Heart right ventricle (tissue), 16 donors: ENCODE data around the gene KCNMA1. TPM values are rescaled to one million over a fixed set of nuclear protein-coding genes. Genes with fewer than 3 reads are reported as not detected.
A peak's percentile ranks its signal among the peaks of the same experiment; 100 is the strongest.

Source experiments
- ATAC-seq, 8 donors: fragments of 200-7000 bp; cut with Tn5 transposase; one replicate each; pipeline ENCODE4 v1.9.1; 2020; ENCODE audit warnings: mild to moderate bottlenecking in 8 of 8, moderate library complexity in 8 of 8, moderate number of reproducible peaks in 1 of 8
- DNase-seq, 2 donors: peaks; one replicate each; pipeline ENCODE4 v3.0.0-alpha.2; 2020
- H3K27ac ChIP-seq, 10 donors: fragments of 200-600 bp; sonication (generic) in 2 of 10; one replicate each; pipeline versions ENCODE4 v1.5.0 to v1.8.0; 2020 to 2022; ENCODE audit warnings: mild to moderate bottlenecking in 3 of 10
- H3K27me3 ChIP-seq, 7 donors: fragments of 200-600 bp; one replicate each; pipeline ENCODE4 v1.8.0; 2021 to 2022; ENCODE audit warnings: mild to moderate bottlenecking in 2 of 7
- H3K36me3 ChIP-seq, 9 donors: fragments of 200-600 bp; sonication (generic) in 1 of 9; one replicate each; pipeline versions ENCODE4 v1.5.0 to v1.8.0; 2020 to 2022; ENCODE audit warnings: mild to moderate bottlenecking in 2 of 9
- H3K4me1 ChIP-seq, 9 donors: fragments of 200-600 bp; sonication (generic) in 1 of 9; one replicate each; pipeline versions ENCODE4 v1.5.0 to v1.8.0; 2020 to 2022; ENCODE audit warnings: mild to moderate bottlenecking in 4 of 9
- H3K4me3 ChIP-seq, 10 donors: fragments of 200-600 bp; sonication (generic) in 2 of 10; one replicate each; pipeline versions ENCODE4 v1.5.0 to v1.8.0; 2020 to 2022; ENCODE audit warnings: mild to moderate bottlenecking in 7 of 10, moderate library complexity in 2 of 10
- H3K9me3 ChIP-seq, 11 donors: fragments of 200-600 bp in 10 of 11; sonication (generic) in 2 of 11; one replicate each; pipeline versions ENCODE4 v1.5.0 to v1.8.0; 2013 to 2022; ENCODE audit warnings: mild to moderate bottlenecking in 2 of 11, control low read depth in 1 of 11, moderate library complexity in 1 of 11
- CTCF ChIP-seq, 9 donors: fragments of 200-600 bp; sonication (generic) in 2 of 9; IDR thresholded peaks; one replicate each; pipeline versions ENCODE4 v1.5.0 to v1.8.0; 2021 to 2022; ENCODE audit warnings: antibody characterized with exemption in 9 of 9, mild to moderate bottlenecking in 5 of 9, moderate library complexity in 1 of 9
- WGBS, 2 donors: extraction: QIAGEN DNeasy Blood & Tissue Kit; methylation state at CpG; one replicate each; pipeline ENCODE4 v1.1.7; 2013; ENCODE audit warnings: inconsistent platforms in 1 of 2; 5-methylcytosine and 5-hydroxymethylcytosine counted together
- intact Hi-C, 10 donors: fragments of 100-400 bp; cut with DNase I; formaldehyde crosslinking; loops; one replicate each; pipeline versions ENCODE4 v1.11.1 to v1.14.2; 2022
- polyA plus RNA-seq, 2 donors: library from polyadenylated mRNA; stranded (reverse); fragments of 200-250 nt; gene quantifications; one replicate each; pipeline ENCODE4 v1.2.3, GENCODE V29; 2013
- total RNA-seq, 10 donors: library from RNA; stranded (reverse); fragmentation: NEBNext Ultra II Directional in 3 of 10; extraction: Animal tissue kit (Norgen Biotek cat#: 25700) in 3 of 10; gene quantifications; one replicate each; pipeline versions ENCODE4 v1.2.1 to v1.2.4, GENCODE V29; 2021 to 2023
- donor health status: Arrhythmogenic right ventricular cardiomyopathy.
- donor health status: ischemic (EF 13 %, LVEDD 7.1; RV severe dilation, severe dysfunction).
- donor health status: healthy with polysubstance abuse.
- donor health status: DM: no; HTN: yes; CAD: no.
- donor health status: DM: no; HTN: no; CAD: no.
- donor health status: ischemic (EF 25% LVEDD 6.9; RV normal size, moderate dysfunction).
- donor health status: ischemic (EF 25% LVEDD 5.7; RV mildly dilated, moderate dysfunction).
- donor health status: healthy.
- donor health status: DM: yes; HTN: yes; CAD: no.
- donor health status: Ischemic cardiomyopathy.
- donor health status: ischemic (EF 35%, LVEDD 5.7; RV mildly dilated, moderate dysfunction).
- donor health status: nonischemic (EF 11% LVEDD 7.7; RV severe dilation, severe dysfunction).
- donor health status: DM: yes; HTN: yes; CAD: no.
- donor health status: PGD.
- donor health status: ischemic (EF 29% LVEDD 5.4; RV normal size, mild dysfunction).
- donor health status: nonischemic (EF 23%, LVEDD 6.1; RV moderate dilation, normal function).

Gene KCNMA1
- total and polyA plus RNA-seq, 12 donors, result 0.59 to 5.3 (median 1.6) TPM

GRCh38 chr10:77289790-77290189, 347.8 kb downstream of the KCNMA1 start:
- Histone ChIP-seq H3K4me1 (peaks cover 0 to 13% (median 9%) of the 10 kb centered on the region in 9 donors), H3K27ac (no peak overlapping the region), H3K9me3 (no peaks in the 10 kb centered on the region), H3K27me3 (peaks cover 0 to 66% (median 26%) of the 10 kb centered on the region in 7 donors), H3K36me3 (no peaks in the 10 kb centered on the region), H3K4me3 (no peak overlapping the region)
- 73 to 74% methylated on average over 5 of the region's 5 CpGs for WGBS, 2 donors
- TF ChIP-seq CTCF (IDR thresholded peaks at IDR 0.05), result no peak
- DNase-seq, result no peak
- intact Hi-C loops, result no loop called here
- ATAC-seq, result no peak

- H3K36me3 ChIP-seq, result no peaks in the 10 kb centered on the region
- TF ChIP-seq CTCF (IDR thresholded peaks at IDR 0.05), result no peak
- no peak for DNase-seq
- WGBS, 2 donors, result 53 to 66% methylated on average over 3 of the region's 3 CpGs
- peaks cover 0 to 13% (median 9%) of the 10 kb centered on the region in 9 donors for H3K4me1 ChIP-seq
- H3K9me3 ChIP-seq, result no peaks in the 10 kb centered on the region
- H3K27me3 ChIP-seq, result peaks cover 0 to 74% (median 33%) of the 10 kb centered on the region in 7 donors
- H3K4me3 ChIP-seq, result no peak overlapping the region
- intact Hi-C loops, result no loop called here
- no peak overlapping the region for H3K27ac ChIP-seq
- ATAC-seq, result no peak
Observed at GRCh38 chr10:77289027-77289501, 348.5 kb downstream of the KCNMA1 start.

- DNase-seq (peak in 1 of 2 donors; percentile 5), ATAC-seq (peak in 7 of 8 donors; percentile 34 to 99 (median 86))
- Histone ChIP-seq H3K4me3 (no peak overlapping the region), H3K9me3 (no peaks in the 10 kb centered on the region), H3K27ac (no peak overlapping the region), H3K4me1 (peaks cover 0 to 13% (median 9%) of the 10 kb centered on the region in 9 donors), H3K27me3 (peaks cover 0 to 64% (median 41%) of the 10 kb centered on the region in 7 donors), H3K36me3 (no peaks in the 10 kb centered on the region)
- WGBS, 2 donors, result 25 to 37% methylated on average over 2 of the region's 2 CpGs
- no peak for TF ChIP-seq CTCF (IDR thresholded peaks at IDR 0.05)
- intact Hi-C loops, result no loop called here
Observed at GRCh38 chr10:77287647-77288120, 349.9 kb downstream of the KCNMA1 start.

GRCh38 chr10:77286531-77287508, 350.8 kb downstream of the KCNMA1 start:
- Histone ChIP-seq H3K36me3 (no peaks in the 10 kb centered on the region), H3K27ac (no peak overlapping the region), H3K4me1 (peaks cover 0 to 13% (median 9%) of the 10 kb centered on the region in 9 donors), H3K4me3 (no peak overlapping the region), H3K27me3 (peaks cover 0 to 65% (median 43%) of the 10 kb centered on the region in 7 donors), H3K9me3 (no peaks in the 10 kb centered on the region)
- intact Hi-C loops, result no loop called here
- WGBS, 2 donors, result 40 to 49% methylated on average over 6 of the region's 6 CpGs
- no peak for TF ChIP-seq CTCF (IDR thresholded peaks at IDR 0.05)
- ATAC-seq (no peak), DNase-seq (no peak)
